Left cardiac atrium (tissue), 4 donors: ENCODE data around the gene UNC13A. TPM values are rescaled to one million over a fixed set of nuclear protein-coding genes. Genes with fewer than 3 reads are reported as not detected.
"Not testable (repeated sequence)": the region's sequence is repeated elsewhere in the genome, so short reads cannot be mapped to it uniquely, and the experiment has no call there.

Source experiments
- ATAC-seq, 2 donors: fragments of 200-7000 bp; cut with Tn5 transposase; one replicate each; pipeline ENCODE4 v1.9.1; 2020; ENCODE audit warnings: mild to moderate bottlenecking in 2 of 2, moderate library complexity in 2 of 2
- DNase-seq: peaks from one replicate; pipeline ENCODE4 v3.0.0-alpha.2; 2020
- intact Hi-C, 2 donors: fragments of 100-400 bp; cut with DNase I; formaldehyde crosslinking; loops; one replicate each; pipeline versions ENCODE4 v1.14.1 to v1.15.1; 2022 to 2023
- total RNA-seq, 2 donors: library from RNA; stranded (reverse); fragmentation: NEBNext Ultra II Directional; extraction: Animal tissue kit (Norgen Biotek cat#: 25700); gene quantifications; one replicate each; pipeline ENCODE4 v1.2.1, GENCODE V29; 2021
- donor health status: DM: no; HTN: yes; CAD: no.
- donor health status: DM: no; HTN: yes; CAD: no; lungs with severe emphysema.
- donor health status: DM: yes; HTN: yes; CAD: no.
- donor health status: Dilated cardiomyopathy.

Gene UNC13A
- total RNA-seq, 2 donors from 2014 or later = 0.03 to 0.16 TPM

DNA sequence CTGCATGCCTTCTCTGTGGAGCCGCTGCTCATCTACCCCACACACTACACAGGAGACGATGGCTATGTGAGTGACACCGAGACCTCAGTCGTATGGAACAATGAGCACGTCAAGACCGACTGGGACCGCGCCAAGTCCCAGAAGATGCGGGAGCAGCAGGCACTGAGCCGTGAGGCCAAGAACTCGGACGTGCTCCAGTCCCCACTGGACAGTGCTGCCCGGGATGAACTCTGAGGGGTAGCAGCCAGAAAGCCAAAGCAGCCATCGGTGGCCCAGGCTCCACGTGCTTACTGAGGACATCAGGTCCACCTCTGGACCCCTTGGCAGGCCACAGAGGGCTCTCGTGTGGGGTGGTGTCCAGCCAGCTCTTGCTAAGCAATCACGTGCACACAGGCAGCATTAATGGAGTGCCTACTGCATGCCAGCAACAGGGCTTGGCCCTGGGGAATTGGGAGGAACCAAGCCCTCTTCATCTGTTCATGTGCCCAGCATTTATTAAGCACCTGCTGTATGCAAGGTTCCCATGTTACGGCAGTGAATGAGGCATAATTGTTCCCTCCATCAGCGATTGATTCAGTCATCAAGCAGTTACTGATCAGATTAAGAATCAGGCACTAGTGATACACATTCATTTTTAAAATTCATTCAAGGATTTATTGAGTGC, 106.8 kb downstream of the UNC13A start:
- ATAC-seq = peak in 1 of 2 donors; percentile 7
- intact Hi-C loops = loop anchor here in 1 of 2 donors (10.0 kb wide), 1 partner anchor 147 kb away; no protein-coding TSS in a partner anchor

DNA sequence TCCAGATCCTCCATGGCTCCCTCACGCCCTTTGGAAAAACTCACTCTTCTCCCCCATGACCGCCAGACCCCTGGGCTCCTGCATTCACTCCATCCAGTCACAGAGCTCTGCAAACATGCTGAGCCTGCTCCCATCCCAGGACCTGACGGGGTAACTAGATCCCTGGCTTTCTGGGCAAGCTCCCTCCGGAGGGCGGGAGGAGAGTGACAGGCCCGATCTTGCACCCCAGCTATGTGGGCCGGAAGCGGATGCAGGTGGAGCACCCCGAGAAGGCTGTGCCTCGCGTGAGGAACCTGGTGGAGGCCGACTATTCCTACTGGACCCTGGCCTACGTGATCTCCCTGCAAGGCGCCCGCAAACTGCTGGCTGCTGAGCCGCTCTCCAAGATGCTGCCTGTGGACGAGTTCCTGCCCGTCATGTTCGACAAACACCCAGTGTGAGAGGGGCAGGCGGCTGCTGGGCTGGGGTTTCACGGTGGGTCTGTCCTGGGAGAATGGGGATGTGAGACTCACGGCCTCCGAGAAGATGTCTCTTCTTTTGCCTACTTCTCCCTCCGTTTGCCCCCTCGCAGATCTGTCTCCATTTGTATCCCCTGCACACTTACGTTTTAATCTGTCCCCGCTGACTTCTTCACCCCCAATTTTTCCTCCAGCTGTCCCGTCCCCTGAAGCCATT, 107.5 kb downstream of the UNC13A start:
- ATAC-seq = no peak
- no peak for DNase-seq
- intact Hi-C loops = loop anchor here in 1 of 2 donors (10.0 kb wide), 1 partner anchor 146 kb away; no protein-coding TSS in a partner anchor

More for the DNA sequence above, 106.8 kb downstream of the UNC13A start:
- no peak for DNase-seq

DNA sequence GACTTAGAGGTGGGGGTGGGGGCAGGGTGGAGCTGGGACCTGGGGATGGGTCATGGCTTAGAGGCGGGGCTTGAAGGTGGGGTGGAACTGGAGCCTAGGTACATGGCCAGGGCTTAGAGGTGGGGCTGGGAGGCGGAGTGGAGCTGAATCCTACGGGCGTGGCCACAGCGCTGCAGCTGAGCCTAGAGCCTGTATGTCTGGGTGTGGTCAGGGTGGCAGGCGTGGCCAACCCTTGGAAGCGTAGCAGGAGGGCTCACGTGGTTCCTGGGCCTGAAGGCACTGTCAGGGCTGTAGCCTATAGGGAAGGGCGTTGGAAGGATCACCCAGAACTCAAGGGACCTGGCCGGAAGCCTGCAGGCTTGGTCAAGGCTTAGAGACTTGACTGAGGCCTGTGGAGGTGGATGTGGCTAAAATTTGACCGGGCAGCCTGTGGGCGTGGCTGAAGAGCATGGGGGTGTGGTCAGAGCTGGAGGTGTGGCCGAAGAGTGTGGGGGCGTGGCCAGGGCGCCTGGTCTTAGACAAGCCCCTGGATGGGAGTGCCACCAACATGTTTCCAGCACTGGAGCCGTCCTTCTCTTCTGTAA, 108.4 kb downstream of the UNC13A start:
- intact Hi-C loops = loop anchor here in 1 of 2 donors (10.0 kb wide), 1 partner anchor 145 kb away; no protein-coding TSS in a partner anchor
- DNase-seq (peak; percentile 68), ATAC-seq (peak; percentile 71 to 80)

DNA sequence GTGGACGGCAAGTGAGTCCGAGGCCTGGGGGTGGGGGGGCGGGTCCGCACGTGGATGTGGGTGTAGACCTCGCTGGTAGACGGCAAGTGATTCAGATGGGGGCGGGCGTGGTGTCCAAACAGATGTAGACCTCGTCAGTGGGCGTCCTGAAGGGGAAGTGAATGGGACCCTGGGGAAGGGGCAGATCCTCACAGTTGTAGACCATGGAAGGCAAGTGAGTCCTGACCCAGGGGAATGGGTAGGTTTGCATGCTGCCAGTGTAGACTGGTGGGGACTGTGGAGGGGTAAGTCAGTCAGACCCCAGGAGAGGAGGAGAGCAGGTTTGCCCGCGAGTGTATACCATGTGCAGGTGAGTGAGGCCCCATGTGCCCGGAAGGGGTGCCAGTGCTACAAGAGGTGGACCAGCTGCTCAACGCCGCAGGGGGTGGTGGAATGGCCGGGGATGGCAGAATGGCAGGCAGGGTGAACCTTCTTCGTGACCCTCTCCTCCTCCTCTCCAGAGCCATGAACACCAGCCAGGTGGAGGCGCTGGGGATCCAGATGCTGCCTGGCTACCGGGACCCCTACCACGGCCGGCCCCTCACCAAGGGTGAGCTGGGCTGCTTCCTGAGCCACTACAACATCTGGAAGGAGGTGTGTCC, 110.6 kb downstream of the UNC13A start:
- DNase-seq = no peak
- no peak for ATAC-seq
- intact Hi-C loops = no loop called here

DNA sequence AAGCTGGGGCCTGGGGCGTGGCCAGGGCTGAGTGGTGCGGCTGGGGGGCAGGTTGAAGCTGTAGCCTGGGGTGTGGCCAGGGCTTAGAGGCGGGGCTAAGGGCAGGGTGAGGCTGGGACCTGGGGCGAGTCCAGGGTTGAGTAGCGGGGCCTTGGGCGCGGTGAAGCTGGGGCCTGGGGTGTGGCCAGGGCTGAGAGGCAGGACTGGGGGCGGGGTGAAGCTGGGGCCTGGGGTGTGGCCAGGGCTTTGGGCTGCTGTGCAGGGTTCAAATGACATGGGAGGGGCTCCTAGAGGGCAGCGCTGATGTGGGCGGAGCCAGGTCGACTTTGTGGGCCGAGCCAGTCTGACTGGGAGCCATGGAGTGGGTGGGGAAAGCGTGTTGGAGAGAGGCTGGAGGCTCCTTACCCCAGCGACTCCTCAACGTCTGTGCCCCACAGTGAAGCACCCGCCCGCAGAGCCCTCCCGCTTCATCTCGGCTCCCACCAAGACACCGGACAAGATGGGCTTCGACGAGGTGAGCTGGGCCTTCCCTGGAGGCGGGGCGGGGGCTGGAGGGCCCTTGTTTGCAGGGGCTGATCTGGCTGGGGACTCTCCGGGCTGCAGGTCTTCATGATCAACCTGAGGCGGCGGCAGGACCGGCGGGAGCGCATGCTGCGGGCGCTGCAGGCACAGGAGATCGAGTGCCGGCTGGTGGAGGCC, 111.2 kb downstream of the UNC13A start:
- ATAC-seq (peak in 1 of 2 donors; percentile 62), DNase-seq (no peak)
- intact Hi-C loops = no loop called here

DNA sequence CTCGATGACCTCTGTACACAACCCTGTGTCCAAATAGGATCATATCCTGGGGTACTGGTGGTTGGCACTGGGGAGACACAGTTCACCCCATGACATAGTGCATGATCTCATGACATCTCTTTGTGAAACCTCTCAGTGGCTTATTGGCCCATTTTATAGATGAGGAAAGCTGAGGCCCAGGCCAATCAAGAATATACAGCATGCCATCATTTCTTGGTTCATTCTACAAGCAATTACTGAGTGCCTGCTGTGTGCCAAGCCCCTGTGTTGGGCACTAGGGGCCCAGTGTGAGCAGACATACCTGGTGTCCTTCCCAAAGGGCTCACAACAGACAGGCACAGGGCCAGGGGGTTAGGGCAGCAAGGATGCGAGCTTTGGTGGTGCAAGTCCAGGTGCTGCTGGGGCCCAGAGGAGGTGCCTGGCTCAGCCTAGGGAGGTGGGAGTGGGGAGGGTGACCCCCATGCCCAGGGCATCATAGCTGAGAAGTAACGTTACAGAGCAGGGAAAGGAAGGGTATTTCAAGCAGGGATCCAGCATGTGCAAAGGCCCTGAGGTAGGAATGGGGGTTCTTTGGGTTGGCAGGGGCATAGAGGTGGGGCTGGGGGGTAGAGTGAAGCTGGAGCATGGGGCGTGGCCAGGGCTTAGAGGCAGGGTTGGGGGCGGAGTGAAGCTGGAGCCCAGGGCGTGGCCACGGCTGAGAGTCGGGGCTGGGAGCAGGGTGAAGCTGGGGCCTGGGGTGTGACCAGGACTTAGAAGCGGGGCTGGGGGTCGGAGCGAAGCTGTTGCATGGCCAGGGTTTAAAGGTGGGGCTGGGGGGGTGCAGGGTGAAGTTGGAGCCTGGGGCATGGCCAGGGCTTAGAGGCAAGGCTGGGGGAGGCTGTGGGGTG, 112.0 kb downstream of the UNC13A start:
- intact Hi-C loops = no loop called here
- DNase-seq (no peak), ATAC-seq (no peak)

DNA sequence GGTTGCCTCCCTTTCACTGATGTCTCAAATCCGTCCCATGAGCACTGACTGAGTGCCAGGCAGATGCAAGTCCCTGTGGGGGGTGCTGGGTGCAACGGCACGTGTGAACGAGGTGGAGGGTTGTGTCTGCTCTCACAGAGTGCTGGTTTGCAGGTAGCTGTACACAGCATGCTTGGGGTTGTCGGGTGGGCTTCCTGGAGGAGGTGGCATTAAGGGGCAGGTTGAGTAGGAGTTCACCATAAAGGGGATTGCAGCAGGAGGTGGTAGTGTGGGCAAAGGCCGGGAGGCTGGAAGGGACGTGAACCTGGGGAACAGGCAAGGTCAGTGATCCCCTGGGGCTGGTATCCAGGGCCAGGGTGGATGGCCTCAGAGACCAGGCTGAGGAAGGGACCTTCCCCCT, 115.5 kb downstream of the UNC13A start:
- intact Hi-C loops = no loop called here
- no peak for ATAC-seq
- no peak for DNase-seq

DNA sequence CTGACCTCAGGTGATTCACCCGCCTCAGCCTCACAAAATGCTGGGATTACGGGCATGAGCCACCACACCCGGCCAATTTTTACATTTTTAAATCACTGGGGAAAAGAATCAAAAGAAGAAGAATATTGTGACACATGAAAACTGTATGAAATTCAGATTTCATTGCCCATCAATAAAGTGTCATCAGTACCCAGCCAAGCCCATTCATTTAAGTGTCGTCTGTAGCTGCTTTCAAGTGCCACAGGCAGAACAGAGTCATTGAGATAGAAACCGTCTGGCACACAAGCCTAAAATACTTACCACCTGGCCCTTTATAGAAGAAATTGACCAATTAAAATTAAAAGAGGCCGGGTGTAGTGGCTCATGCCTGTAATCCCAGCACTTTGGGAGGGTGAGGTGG, 117.4 kb downstream of the UNC13A start:
- ATAC-seq = no peak
- intact Hi-C loops = no loop called here

DNA sequence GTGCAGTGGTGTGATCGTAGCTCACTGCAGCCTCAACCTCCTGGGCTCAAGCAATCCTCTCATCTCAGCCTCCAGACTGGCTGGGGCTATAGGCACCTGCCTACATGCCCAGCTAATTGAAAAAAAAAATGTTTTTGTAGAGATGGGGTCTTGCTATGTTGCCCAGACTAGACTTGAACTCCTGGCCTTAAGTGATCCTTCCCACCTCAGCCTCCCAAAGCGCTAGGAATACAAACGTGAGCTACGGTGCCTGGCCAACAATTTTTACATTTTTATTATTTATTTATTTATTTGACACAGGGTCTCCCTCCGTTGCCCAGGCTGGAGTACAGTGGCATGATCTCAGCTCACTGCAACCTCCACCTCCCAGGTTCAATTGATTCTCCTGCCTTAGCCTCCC, 117.9 kb downstream of the UNC13A start:
- intact Hi-C loops, DNase-seq, ATAC-seq: not testable (repeated sequence)

More for the DNA sequence above, 117.4 kb downstream of the UNC13A start:
- no peak for DNase-seq

DNA sequence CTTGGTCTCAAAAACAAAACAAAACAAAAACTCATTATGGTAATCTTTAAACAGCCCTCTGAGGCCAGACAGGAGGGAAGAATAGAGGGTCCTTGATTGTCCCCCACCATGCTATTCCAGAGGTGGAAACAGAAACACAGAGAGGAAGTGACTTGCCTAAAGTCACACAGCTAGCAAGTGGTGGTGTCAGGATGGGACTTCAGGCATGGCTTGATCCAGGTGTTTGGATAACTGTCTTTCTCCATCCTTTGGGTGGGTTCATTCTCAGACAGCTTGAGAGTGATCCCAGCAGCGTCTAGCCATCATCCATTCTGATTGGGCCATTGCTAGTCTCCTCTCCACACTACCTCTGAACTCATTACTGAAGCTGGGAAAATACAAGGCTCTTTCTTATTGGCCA, 120.2 kb downstream of the UNC13A start:
- ATAC-seq (no peak), DNase-seq (no peak)
- intact Hi-C loops = no loop called here

DNA sequence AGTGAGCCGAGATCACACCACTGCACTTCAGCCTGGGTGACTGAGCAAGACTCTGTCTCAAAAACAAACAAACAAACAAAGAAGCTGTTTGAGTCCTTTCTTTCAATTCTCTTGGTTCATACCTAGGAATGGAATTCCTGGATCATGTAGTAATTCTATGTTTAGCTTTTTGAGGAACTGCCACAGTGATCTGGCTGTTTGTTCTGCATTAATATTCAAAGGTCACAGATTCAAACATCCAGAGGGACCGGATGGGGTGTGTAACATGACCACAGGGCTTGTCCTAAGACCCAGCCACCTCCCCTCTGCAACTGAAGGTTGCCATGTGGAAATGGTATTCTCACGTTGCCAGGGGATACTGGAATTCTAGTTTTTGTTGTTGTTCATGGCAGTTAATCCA, 122.5 kb downstream of the UNC13A start:
- intact Hi-C loops = no loop called here
- ATAC-seq = peak in 1 of 2 donors; percentile 46
- no peak for DNase-seq

DNA sequence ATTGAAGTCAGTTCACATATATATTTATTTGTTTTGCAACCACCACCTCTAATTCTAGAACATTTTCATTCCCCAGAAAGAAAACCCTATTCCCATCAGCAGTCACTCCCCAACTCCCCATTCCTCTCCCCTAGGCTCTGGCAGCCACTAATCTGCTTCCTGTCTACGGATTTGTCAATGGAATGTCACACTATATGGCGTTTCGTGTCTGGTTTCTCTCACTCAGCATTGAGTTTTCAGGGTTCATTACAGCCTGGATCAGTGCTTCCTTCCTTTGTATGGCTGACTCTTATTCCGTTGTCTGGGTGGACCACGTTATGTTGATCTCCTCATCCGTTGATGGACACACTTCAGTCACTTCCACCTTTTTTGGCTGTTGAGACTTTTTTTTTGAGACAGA, 123.4 kb downstream of the UNC13A start:
- intact Hi-C loops = no loop called here
- peak in 1 of 2 donors; percentile 51 for ATAC-seq
- no peak for DNase-seq

DNA sequence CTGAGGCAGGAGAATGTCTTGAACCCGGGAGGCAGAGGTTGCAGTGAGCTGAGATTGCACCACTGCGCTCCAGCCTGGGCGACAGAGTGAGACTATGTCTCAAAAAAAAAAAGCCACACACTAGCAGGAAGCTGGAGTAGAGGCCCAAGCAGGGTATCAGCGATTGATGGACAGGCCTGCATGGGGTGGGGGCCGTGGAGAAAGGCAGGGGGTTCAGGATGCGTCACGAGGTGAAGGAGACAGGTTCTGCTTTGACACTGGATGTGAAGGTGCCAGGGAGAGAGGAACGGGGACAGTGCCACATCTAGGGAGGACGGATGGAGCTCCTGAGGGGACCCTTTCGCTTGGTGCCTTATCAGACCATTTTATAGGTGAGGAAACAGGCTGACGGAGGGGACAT, 125.6 kb downstream of the UNC13A start:
- no peak for DNase-seq
- no peak for ATAC-seq
- intact Hi-C loops = no loop called here

DNA sequence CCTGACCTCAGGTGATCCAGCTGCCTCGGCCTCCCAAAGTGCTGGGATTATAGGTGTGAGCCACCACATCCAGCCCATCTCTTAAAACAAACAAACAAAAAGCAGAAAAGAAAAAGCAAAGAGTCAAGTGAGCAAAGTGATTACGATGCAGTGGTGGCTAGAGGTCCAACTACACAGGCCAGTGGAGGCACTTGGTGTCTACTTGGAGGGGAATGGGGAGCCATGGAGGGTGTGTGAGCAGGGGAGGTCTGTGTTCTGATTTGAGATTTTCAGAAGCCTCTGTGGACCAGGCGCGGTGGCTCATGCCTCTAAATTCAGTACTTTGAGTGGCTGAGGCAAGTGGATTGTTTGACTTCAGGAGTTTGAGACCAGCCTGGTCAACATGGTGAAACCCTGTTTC, 126.1 kb downstream of the UNC13A start:
- intact Hi-C loops = no loop called here
- ATAC-seq (no peak), DNase-seq (no peak)

DNA sequence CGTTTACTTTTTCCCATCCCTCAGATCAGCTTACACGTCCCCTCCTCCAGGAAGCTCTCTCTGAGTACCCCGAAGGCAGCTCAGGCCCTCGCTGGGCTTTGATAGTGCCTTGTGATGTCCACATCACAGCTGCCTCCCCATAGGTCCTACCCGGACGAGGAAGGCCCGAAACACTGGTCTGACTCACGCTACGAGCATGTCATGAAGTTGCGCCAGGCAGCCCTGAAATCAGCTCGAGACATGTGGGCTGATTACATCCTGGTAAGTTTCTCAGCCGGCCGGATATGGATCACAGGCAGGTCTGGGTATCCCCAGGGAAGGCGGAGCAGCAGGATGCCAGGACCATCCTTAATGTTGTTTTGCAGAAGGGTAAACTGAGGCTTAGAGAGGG, 128.0 kb downstream of the UNC13A start:
- DNase-seq = peak; percentile 52
- intact Hi-C loops = no loop called here
- no peak for ATAC-seq

DNA sequence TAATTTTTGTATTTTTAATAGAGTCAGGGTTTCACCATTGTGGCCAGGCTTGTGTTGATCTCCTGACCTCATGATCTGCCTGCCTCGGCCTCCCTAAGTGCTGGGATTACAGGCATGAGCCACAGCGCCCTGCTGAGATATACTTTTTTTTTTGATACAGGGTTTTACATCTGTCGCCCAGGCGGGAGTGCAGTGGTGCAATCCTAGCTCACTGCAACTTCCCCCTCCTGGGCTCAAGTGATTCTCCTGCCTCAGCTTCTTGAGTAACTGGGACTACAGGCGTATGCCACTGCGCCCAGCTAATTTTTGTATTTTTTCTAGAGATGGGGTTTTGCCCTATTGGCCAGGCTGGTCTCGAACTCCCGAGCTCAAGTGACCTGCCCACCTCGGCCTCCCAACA, 130.7 kb downstream of the UNC13A start:
- no peak for DNase-seq
- intact Hi-C loops = no loop called here
- ATAC-seq = no peak

DNA sequence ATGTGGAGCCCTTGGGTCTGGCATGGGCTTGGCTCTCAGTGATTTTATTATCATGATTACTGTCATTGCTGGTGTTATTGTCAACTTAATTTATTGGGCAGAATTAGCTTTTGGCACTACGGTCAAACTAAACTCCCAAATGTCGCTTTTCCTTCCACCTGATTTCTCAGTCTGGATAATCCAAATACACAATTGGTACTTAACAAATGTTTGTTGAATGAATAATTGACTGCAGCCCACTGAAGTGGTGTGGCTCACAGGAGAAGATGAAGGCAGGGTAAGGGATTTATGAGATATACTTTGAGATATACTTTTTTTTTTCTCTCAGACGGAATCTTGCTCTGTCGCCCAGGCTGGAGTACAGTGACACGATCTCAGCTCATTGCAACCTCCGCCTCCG, 131.2 kb downstream of the UNC13A start:
- no peak for ATAC-seq
- intact Hi-C loops = no loop called here
- DNase-seq = no peak
